Caco-2 (cell line): ENCODE results near the gene PRR3. TPM values are rescaled to one million over a fixed set of nuclear protein-coding genes. Genes with fewer than 3 reads are reported as not detected.

Experiments
- BruUV-seq: library from RNA; stranded (reverse); fragments of 400-500 nt; replicated peaks from 2 replicates; lab custom pipeline; 2021; lab: Mats Ljungman, UMichigan
- CTCF ChIA-PET: fragments of 300-600 bp; sonication (Branson Sonifier 250); formaldehyde crosslinking; loops from one replicate; lab custom pipeline; 2022; ENCODE audit warnings: antibody characterized with exemption; lab: Charles Lee
- POLR2A ChIA-PET: fragments of 300-600 bp; sonication (Branson Sonifier 250); formaldehyde crosslinking; loops from one replicate; lab custom pipeline; 2022; ENCODE audit warnings: antibody characterized with exemption; lab: Charles Lee
- DNase-seq, 2 experiments: peaks; one replicate each; pipeline versions ENCODE4 v3.0.0 to v3.0.0-alpha.2; 2020 to 2022
- H3K27me3 ChIP-seq: replicated peaks from 2 replicates; pipeline ENCODE4 v1.6.0; 2011; ENCODE audit warnings: low read length; ENCODE audit not compliant: control insufficient read depth, insufficient read depth
- H3K36me3 ChIP-seq: 2 replicates; pipeline ENCODE4 v1.5.1; 2011; ENCODE audit warnings: low read length; ENCODE audit not compliant: control insufficient read depth, insufficient read depth
- H3K4me1 ChIP-seq: fragments of 250-450 bp; sonication (Bioruptor Pico); 2 replicates; pipeline ENCODE4 v1.5.1; 2020; ENCODE audit warnings: mild to moderate bottlenecking
- H3K4me3 ChIP-seq: 2 replicates; pipeline ENCODE4 v1.5.1; 2011; ENCODE audit warnings: low read depth, mild to moderate bottlenecking, control low read depth, low read length
- H3K9me3 ChIP-seq: fragments of 250-450 bp; sonication (Bioruptor Pico); 2 replicates; pipeline ENCODE4 v1.5.1; 2020; ENCODE audit warnings: mild to moderate bottlenecking, moderate library complexity
- H3K27ac Mint-ChIP-seq: one replicate; pipeline ENCODE4 v1.8.0; 2022; ENCODE audit warnings: mixed read lengths; ENCODE audit not compliant: unreplicated experiment
- H3K27me3 Mint-ChIP-seq: one replicate; pipeline ENCODE4 v1.8.0; 2022; ENCODE audit warnings: mixed read lengths; ENCODE audit not compliant: insufficient read depth, unreplicated experiment
- H3K36me3 Mint-ChIP-seq: one replicate; pipeline ENCODE4 v1.8.0; 2022; ENCODE audit warnings: mild to moderate bottlenecking, mixed read lengths; ENCODE audit not compliant: insufficient read depth, unreplicated experiment
- H3K4me1 Mint-ChIP-seq: one replicate; pipeline ENCODE4 v1.8.0; 2022; ENCODE audit warnings: low read depth, mixed read lengths; ENCODE audit not compliant: unreplicated experiment
- H3K4me3 Mint-ChIP-seq: one replicate; pipeline ENCODE4 v1.8.0; 2022; ENCODE audit warnings: mild to moderate bottlenecking, moderate library complexity, mixed read lengths; ENCODE audit not compliant: unreplicated experiment
- H3K9me3 Mint-ChIP-seq: one replicate; pipeline ENCODE4 v1.8.0; 2022; ENCODE audit warnings: mixed read lengths; ENCODE audit not compliant: unreplicated experiment
- intact Hi-C: fragments of 100-400 bp; cut with micrococcal nuclease; formaldehyde crosslinking; loops from one replicate; pipeline ENCODE4 v1.10.0; 2022; ENCODE audit not compliant: unreplicated experiment
- total RNA-seq: library from RNA; stranded (reverse); gene quantifications from 2 replicates; pipeline ENCODE4 v1.2.3, GENCODE V29; 2022
- TF ChIP-seq, protein P1 (sequence below), 2 experiments: fragments of 200-600 bp in 1 of 2; IDR thresholded peaks; 1 replicate in 1 of 2; 2 replicates in 1 of 2; pipeline versions ENCODE4 v1.5.1 to v1.8.0; 2011 to 2022; ENCODE audit warnings: antibody characterized with exemption in 1 of 2, control low read depth in 1 of 2, inconsistent platforms in 1 of 2, low read depth in 1 of 2, low read length in 1 of 2, mild to moderate bottlenecking in 1 of 2, moderate library complexity in 1 of 2; ENCODE audit not compliant: insufficient read depth in 1 of 2, severe bottlenecking in 1 of 2, unreplicated experiment in 1 of 2

PRR3 gene
- total RNA-seq, 1 experiment from 2014 or later: 20.3 TPM

DNA sequence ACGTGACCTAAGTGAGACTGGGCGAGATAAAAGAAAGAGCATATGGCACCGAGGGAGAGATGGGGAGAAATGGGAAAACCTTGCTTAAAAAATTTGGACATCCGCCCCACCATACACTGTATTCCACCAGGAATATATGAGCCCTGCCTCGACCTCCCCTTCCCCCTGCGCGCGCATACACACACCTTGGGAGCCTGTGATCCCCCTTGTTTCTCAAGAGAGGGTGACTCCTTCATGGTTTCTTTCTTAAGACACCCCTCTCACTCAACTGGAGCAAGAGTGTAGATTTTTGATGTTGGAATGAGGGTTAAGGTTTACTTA, 14.6 kb downstream of the PRR3 start:
- peaks cover 3% of the 10 kb centered on the region; the same call in 1 of the 2 replicates for H3K36me3 ChIP-seq
- no peaks in the 10 kb centered on the region for H3K27me3 Mint-ChIP-seq
- H3K4me1 Mint-ChIP-seq: peaks cover 30% of the 10 kb centered on the region
- H3K4me1 ChIP-seq: peaks cover 15% of the 10 kb centered on the region; the same call in 1 of the 2 replicates
- BruUV-seq: no TSS peak
- peaks cover 29% of the 10 kb centered on the region for H3K36me3 Mint-ChIP-seq
- DNase-seq: no peak
- intact Hi-C loops: loop anchor here (1.0 kb wide), 1 partner anchor 15 kb away; the partner anchor contains the start of gene GNL1
- TF ChIP-seq, protein P1, sequence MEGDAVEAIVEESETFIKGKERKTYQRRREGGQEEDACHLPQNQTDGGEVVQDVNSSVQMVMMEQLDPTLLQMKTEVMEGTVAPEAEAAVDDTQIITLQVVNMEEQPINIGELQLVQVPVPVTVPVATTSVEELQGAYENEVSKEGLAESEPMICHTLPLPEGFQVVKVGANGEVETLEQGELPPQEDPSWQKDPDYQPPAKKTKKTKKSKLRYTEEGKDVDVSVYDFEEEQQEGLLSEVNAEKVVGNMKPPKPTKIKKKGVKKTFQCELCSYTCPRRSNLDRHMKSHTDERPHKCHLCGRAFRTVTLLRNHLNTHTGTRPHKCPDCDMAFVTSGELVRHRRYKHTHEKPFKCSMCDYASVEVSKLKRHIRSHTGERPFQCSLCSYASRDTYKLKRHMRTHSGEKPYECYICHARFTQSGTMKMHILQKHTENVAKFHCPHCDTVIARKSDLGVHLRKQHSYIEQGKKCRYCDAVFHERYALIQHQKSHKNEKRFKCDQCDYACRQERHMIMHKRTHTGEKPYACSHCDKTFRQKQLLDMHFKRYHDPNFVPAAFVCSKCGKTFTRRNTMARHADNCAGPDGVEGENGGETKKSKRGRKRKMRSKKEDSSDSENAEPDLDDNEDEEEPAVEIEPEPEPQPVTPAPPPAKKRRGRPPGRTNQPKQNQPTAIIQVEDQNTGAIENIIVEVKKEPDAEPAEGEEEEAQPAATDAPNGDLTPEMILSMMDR (IDR thresholded peaks at IDR 0.05; ENCODE audit: insufficient read depth in 1 of 2, low read depth in 1 of 2, low read length in 1 of 2, severe bottlenecking in 1 of 2, unreplicated experiment in 1 of 2): no peak
- H3K27me3 ChIP-seq: no peaks in the 10 kb centered on the region
- H3K9me3 Mint-ChIP-seq: no peaks in the 10 kb centered on the region
- peak overlapping the region; percentile 86 for H3K4me3 Mint-ChIP-seq
- no peaks in the 10 kb centered on the region for H3K9me3 ChIP-seq
- H3K4me3 ChIP-seq: peak overlapping the region; percentile 83
- POLR2A ChIA-PET: interaction anchor here (0.6 to 2.3 kb wide), 7 partner anchors 15 to 146 kb away, joined by 3 to 25 read pairs (median 4); partner anchors contain the start of genes C6orf136, GNL1, MDC1 and MRPS18B
- H3K27ac Mint-ChIP-seq: peak overlapping the region; percentile 93
- CTCF ChIA-PET: interaction anchor here (0.9 kb wide), 2 partner anchors 30 to 90 kb away, joined by 4 read pairs; no protein-coding TSS in a partner anchor

DNA sequence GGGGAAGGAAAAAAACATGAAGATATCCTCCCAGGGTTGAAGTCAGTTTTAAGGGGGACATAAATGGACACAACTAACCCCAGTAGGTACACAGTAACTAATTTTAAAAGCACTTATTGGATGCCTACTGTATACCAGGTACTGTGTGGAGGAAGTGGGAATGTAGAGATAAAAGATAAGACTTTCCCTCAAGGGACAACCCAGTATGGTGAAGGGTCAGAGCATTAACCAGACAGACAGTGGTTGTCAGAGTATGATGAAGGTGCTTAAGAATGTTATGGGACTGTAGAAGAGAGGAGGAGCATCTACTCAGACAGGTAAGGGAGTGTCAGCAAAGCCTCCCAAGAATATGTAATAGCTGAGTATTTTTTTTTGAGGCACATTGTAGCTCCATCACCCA, 15.1 kb downstream of the PRR3 start:
- peak overlapping the region; percentile 93 for H3K27ac Mint-ChIP-seq
- TF ChIP-seq, protein P1 (IDR thresholded peaks at IDR 0.05; ENCODE audit: insufficient read depth in 1 of 2, low read depth in 1 of 2, low read length in 1 of 2, severe bottlenecking in 1 of 2, unreplicated experiment in 1 of 2): no peak
- H3K27me3 Mint-ChIP-seq: no peaks in the 10 kb centered on the region
- Histone ChIP-seq H3K4me3 (peak overlapping the region; percentile 83), H3K4me1 (peaks cover 15% of the 10 kb centered on the region; the same call in 1 of the 2 replicates), H3K9me3 (no peaks in the 10 kb centered on the region), H3K27me3 (no peaks in the 10 kb centered on the region), H3K36me3 (peaks cover 3% of the 10 kb centered on the region; the same call in 1 of the 2 replicates)
- no peak for DNase-seq
- no TSS peak for BruUV-seq
- intact Hi-C loops: no loop called here
- peaks cover 33% of the 10 kb centered on the region for H3K36me3 Mint-ChIP-seq
- H3K4me1 Mint-ChIP-seq: peaks cover 32% of the 10 kb centered on the region
- H3K4me3 Mint-ChIP-seq: peak overlapping the region; percentile 86
- POLR2A ChIA-PET: no interaction called here
- no peaks in the 10 kb centered on the region for H3K9me3 Mint-ChIP-seq
- CTCF ChIA-PET: no interaction called here

DNA sequence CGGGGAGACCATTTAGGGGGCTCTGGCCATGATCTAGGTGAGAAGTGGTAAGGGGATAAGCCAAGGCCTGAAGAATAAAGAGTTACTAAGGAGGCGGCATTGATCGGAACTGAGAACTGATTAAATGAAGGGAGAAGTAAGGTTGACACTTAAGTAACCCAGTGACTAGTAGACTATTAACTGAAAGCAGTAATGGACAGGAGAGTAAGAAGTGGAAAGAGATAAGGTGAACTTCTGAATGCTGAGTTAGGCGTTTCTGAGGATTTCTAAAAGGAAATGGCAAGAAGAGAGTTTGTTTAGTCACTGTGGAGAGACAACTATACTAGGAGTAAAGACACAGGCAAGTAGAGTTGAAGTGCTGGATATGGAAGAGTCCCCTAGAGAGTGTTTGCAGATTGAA, 16.0 kb downstream of the PRR3 start:
- no peak overlapping the region for H3K27ac Mint-ChIP-seq
- peaks cover 43% of the 10 kb centered on the region for H3K36me3 Mint-ChIP-seq
- CTCF ChIA-PET: no interaction called here

More for the DNA sequence above, 16.0 kb downstream of the PRR3 start:
- Mint-ChIP-seq H3K4me3 (no peak overlapping the region), H3K9me3 (no peaks in the 10 kb centered on the region), H3K27me3 (no peaks in the 10 kb centered on the region), H3K4me1 (peaks cover 37% of the 10 kb centered on the region)
- H3K4me1 ChIP-seq: peaks cover 15% of the 10 kb centered on the region; the same call in 1 of the 2 replicates
- intact Hi-C loops: no loop called here
- no peak overlapping the region for H3K4me3 ChIP-seq
- H3K27me3 ChIP-seq: no peaks in the 10 kb centered on the region
- no peak for DNase-seq
- TF ChIP-seq, protein P1 (IDR thresholded peaks at IDR 0.05; ENCODE audit: insufficient read depth in 1 of 2, low read depth in 1 of 2, low read length in 1 of 2, severe bottlenecking in 1 of 2, unreplicated experiment in 1 of 2): no peak
- BruUV-seq: no TSS peak
- POLR2A ChIA-PET: no interaction called here
- peaks cover 5% of the 10 kb centered on the region; the same call in 1 of the 2 replicates for H3K36me3 ChIP-seq
- no peaks in the 10 kb centered on the region for H3K9me3 ChIP-seq
